ENCODE measurements around the gene KIRREL3.

KIRREL3 gene

GRCh38 chr11:126479178-126479930 lies 521.2 kb downstream of the KIRREL3 start:
- no CpG with 5 or more reads among the region's 15 CpGs for WGBS (ENCODE audit: extremely low coverage, insufficient coverage, low lambda C conversion rate)
- Histone ChIP-seq H3K79me1 (ENCODE audit: low read length) (no peaks in the 10 kb centered on the region), H2BK5ac (ENCODE audit: low read length) (no peak overlapping the region), H3K56ac (ENCODE audit: low read length) (no peak overlapping the region), H2AK5ac (ENCODE audit: low read length) (no peak overlapping the region), H3K4me2 (ENCODE audit: low read length) (no peak overlapping the region), H3K27ac (ENCODE audit: low read depth, low read length) (no peak overlapping the region), H3K79me2 (ENCODE audit: control insufficient read depth, insufficient read depth, low read length) (no peaks in the 10 kb centered on the region), H3K18ac (ENCODE audit: low read length) (no peak overlapping the region), H3K4ac (ENCODE audit: low read depth, low read length) (no peak overlapping the region), H3K27me3 (ENCODE audit: insufficient read depth, low read length, poor library complexity) (no peaks in the 10 kb centered on the region), H3K4me1 (ENCODE audit: control insufficient read depth, low read depth, low read length) (no peaks in the 10 kb centered on the region), H3K4me3 (ENCODE audit: low read length) (no peak overlapping the region), H4K8ac (ENCODE audit: low read depth, low read length) (no peak overlapping the region), H4K5ac (ENCODE audit: low read length) (no peak overlapping the region), H3K36me3 (ENCODE audit: control insufficient read depth, insufficient read depth, low read length) (no peaks in the 10 kb centered on the region), H2BK15ac (replicated peaks; ENCODE audit: low read depth) (no peak overlapping the region), H3K23ac (ENCODE audit: low read length) (no peak overlapping the region), H2BK120ac (ENCODE audit: low read depth, low read length) (no peak overlapping the region), H3K9ac (ENCODE audit: low read length) (no peak overlapping the region)
- no peak for DNase-seq

GRCh38 chr11:126478466-126478865 lies 522.1 kb downstream of the KIRREL3 start:
- Histone ChIP-seq H3K27me3 (ENCODE audit: insufficient read depth, low read length, poor library complexity) (no peaks in the 10 kb centered on the region), H2BK15ac (replicated peaks; ENCODE audit: low read depth) (no peak overlapping the region), H4K5ac (ENCODE audit: low read length) (no peak overlapping the region), H2BK5ac (ENCODE audit: low read length) (no peak overlapping the region), H3K4me1 (ENCODE audit: control insufficient read depth, low read depth, low read length) (no peaks in the 10 kb centered on the region), H3K36me3 (ENCODE audit: control insufficient read depth, insufficient read depth, low read length) (no peaks in the 10 kb centered on the region), H3K4ac (ENCODE audit: low read depth, low read length) (no peak overlapping the region), H2BK120ac (ENCODE audit: low read depth, low read length) (no peak overlapping the region), H3K79me1 (ENCODE audit: low read length) (no peaks in the 10 kb centered on the region), H3K79me2 (ENCODE audit: control insufficient read depth, insufficient read depth, low read length) (no peaks in the 10 kb centered on the region), H4K8ac (ENCODE audit: low read depth, low read length) (no peak overlapping the region), H3K27ac (ENCODE audit: low read depth, low read length) (no peak overlapping the region), H2AK5ac (ENCODE audit: low read length) (no peak overlapping the region), H3K9ac (ENCODE audit: low read length) (no peak overlapping the region), H3K23ac (ENCODE audit: low read length) (no peak overlapping the region), H3K18ac (ENCODE audit: low read length) (no peak overlapping the region), H3K4me3 (ENCODE audit: low read length) (no peak overlapping the region), H3K56ac (ENCODE audit: low read length) (no peak overlapping the region), H3K4me2 (ENCODE audit: low read length) (no peak overlapping the region)
- no CpG with 5 or more reads among the region's 5 CpGs for WGBS (ENCODE audit: extremely low coverage, insufficient coverage, low lambda C conversion rate)
- DNase-seq, result no peak

GRCh38 chr11:126477535-126478305 lies 522.9 kb downstream of the KIRREL3 start:
- Histone ChIP-seq H3K56ac (ENCODE audit: low read length) (no peak overlapping the region), H3K4ac (ENCODE audit: low read depth, low read length) (no peak overlapping the region), H3K36me3 (ENCODE audit: control insufficient read depth, insufficient read depth, low read length) (no peaks in the 10 kb centered on the region), H3K9ac (ENCODE audit: low read length) (no peak overlapping the region), H3K27ac (ENCODE audit: low read depth, low read length) (no peak overlapping the region), H2BK120ac (ENCODE audit: low read depth, low read length) (no peak overlapping the region), H2BK5ac (ENCODE audit: low read length) (no peak overlapping the region), H3K79me2 (ENCODE audit: control insufficient read depth, insufficient read depth, low read length) (no peaks in the 10 kb centered on the region), H4K5ac (ENCODE audit: low read length) (no peak overlapping the region), H4K8ac (ENCODE audit: low read depth, low read length) (no peak overlapping the region), H3K4me3 (ENCODE audit: low read length) (no peak overlapping the region), H2AK5ac (ENCODE audit: low read length) (no peak overlapping the region), H2BK15ac (replicated peaks; ENCODE audit: low read depth) (no peak overlapping the region), H3K79me1 (ENCODE audit: low read length) (no peaks in the 10 kb centered on the region), H3K23ac (ENCODE audit: low read length) (no peak overlapping the region), H3K27me3 (ENCODE audit: insufficient read depth, low read length, poor library complexity) (no peaks in the 10 kb centered on the region), H3K18ac (ENCODE audit: low read length) (no peak overlapping the region), H3K4me2 (ENCODE audit: low read length) (no peak overlapping the region), H3K4me1 (ENCODE audit: control insufficient read depth, low read depth, low read length) (no peaks in the 10 kb centered on the region)
- DNase-seq, result no peak
- no CpG with 5 or more reads among the region's 14 CpGs for WGBS (ENCODE audit: extremely low coverage, insufficient coverage, low lambda C conversion rate)

- H3K36me3 ChIP-seq (ENCODE audit: control insufficient read depth, insufficient read depth, low read length), result no peaks in the 10 kb centered on the region
- no peak for DNase-seq
- H2BK5ac ChIP-seq (ENCODE audit: low read length), result no peak overlapping the region
- H2BK15ac ChIP-seq (replicated peaks; ENCODE audit: low read depth), result no peak overlapping the region
- no peak overlapping the region for H2AK5ac ChIP-seq (ENCODE audit: low read length)
- H3K56ac ChIP-seq (ENCODE audit: low read length), result no peak overlapping the region
- H3K27ac ChIP-seq (ENCODE audit: low read depth, low read length), result no peak overlapping the region
- no peak overlapping the region for H3K18ac ChIP-seq (ENCODE audit: low read length)
- no peak overlapping the region for H3K4ac ChIP-seq (ENCODE audit: low read depth, low read length)
- H3K23ac ChIP-seq (ENCODE audit: low read length), result no peak overlapping the region
- no peak overlapping the region for H3K4me2 ChIP-seq (ENCODE audit: low read length)
- no peaks in the 10 kb centered on the region for H3K79me1 ChIP-seq (ENCODE audit: low read length)
- H3K4me1 ChIP-seq (ENCODE audit: control insufficient read depth, low read depth, low read length), result no peaks in the 10 kb centered on the region
- H4K5ac ChIP-seq (ENCODE audit: low read length), result no peak overlapping the region
- H3K27me3 ChIP-seq (ENCODE audit: insufficient read depth, low read length, poor library complexity), result no peaks in the 10 kb centered on the region
- H2BK120ac ChIP-seq (ENCODE audit: low read depth, low read length), result no peak overlapping the region
- no peaks in the 10 kb centered on the region for H3K79me2 ChIP-seq (ENCODE audit: control insufficient read depth, insufficient read depth, low read length)
- no peak overlapping the region for H3K4me3 ChIP-seq (ENCODE audit: low read length)
- H3K9ac ChIP-seq (ENCODE audit: low read length), result no peak overlapping the region
- WGBS (ENCODE audit: extremely low coverage, insufficient coverage, low lambda C conversion rate), result no CpG with 5 or more reads among the region's 9 CpGs
- H4K8ac ChIP-seq (ENCODE audit: low read depth, low read length), result no peak overlapping the region
Observed at GRCh38 chr11:126476977-126477376, 523.6 kb downstream of the KIRREL3 start.

- DNase-seq, result no peak
- H3K27ac ChIP-seq (ENCODE audit: low read depth, low read length), result no peak overlapping the region
- no peaks in the 10 kb centered on the region for H3K79me2 ChIP-seq (ENCODE audit: control insufficient read depth, insufficient read depth, low read length)
- no peaks in the 10 kb centered on the region for H3K79me1 ChIP-seq (ENCODE audit: low read length)
- H2AK5ac ChIP-seq (ENCODE audit: low read length), result no peak overlapping the region
- no CpG with 5 or more reads among the region's 15 CpGs for WGBS (ENCODE audit: extremely low coverage, insufficient coverage, low lambda C conversion rate)
- no peak overlapping the region for H2BK15ac ChIP-seq (replicated peaks; ENCODE audit: low read depth)
- no peak overlapping the region for H3K23ac ChIP-seq (ENCODE audit: low read length)
- no peaks in the 10 kb centered on the region for H3K27me3 ChIP-seq (ENCODE audit: insufficient read depth, low read length, poor library complexity)
- H2BK5ac ChIP-seq (ENCODE audit: low read length), result no peak overlapping the region
- H3K9ac ChIP-seq (ENCODE audit: low read length), result no peak overlapping the region
- H3K4me2 ChIP-seq (ENCODE audit: low read length), result no peak overlapping the region
- no peak overlapping the region for H3K4ac ChIP-seq (ENCODE audit: low read depth, low read length)
- H3K4me1 ChIP-seq (ENCODE audit: control insufficient read depth, low read depth, low read length), result no peaks in the 10 kb centered on the region
- no peak overlapping the region for H3K56ac ChIP-seq (ENCODE audit: low read length)
- no peak overlapping the region for H4K5ac ChIP-seq (ENCODE audit: low read length)
- no peak overlapping the region for H4K8ac ChIP-seq (ENCODE audit: low read depth, low read length)
- no peak overlapping the region for H3K18ac ChIP-seq (ENCODE audit: low read length)
- no peak overlapping the region for H2BK120ac ChIP-seq (ENCODE audit: low read depth, low read length)
- no peaks in the 10 kb centered on the region for H3K36me3 ChIP-seq (ENCODE audit: control insufficient read depth, insufficient read depth, low read length)
- H3K4me3 ChIP-seq (ENCODE audit: low read length), result no peak overlapping the region
Observed at GRCh38 chr11:126476266-126476924, 524.2 kb downstream of the KIRREL3 start.
